ENCODE results near the gene BTG2.

GRCh38 chr1:203290261-203291089 lies 14.8 kb upstream of the BTG2 start:
- TF ChIP-seq, protein P1, sequence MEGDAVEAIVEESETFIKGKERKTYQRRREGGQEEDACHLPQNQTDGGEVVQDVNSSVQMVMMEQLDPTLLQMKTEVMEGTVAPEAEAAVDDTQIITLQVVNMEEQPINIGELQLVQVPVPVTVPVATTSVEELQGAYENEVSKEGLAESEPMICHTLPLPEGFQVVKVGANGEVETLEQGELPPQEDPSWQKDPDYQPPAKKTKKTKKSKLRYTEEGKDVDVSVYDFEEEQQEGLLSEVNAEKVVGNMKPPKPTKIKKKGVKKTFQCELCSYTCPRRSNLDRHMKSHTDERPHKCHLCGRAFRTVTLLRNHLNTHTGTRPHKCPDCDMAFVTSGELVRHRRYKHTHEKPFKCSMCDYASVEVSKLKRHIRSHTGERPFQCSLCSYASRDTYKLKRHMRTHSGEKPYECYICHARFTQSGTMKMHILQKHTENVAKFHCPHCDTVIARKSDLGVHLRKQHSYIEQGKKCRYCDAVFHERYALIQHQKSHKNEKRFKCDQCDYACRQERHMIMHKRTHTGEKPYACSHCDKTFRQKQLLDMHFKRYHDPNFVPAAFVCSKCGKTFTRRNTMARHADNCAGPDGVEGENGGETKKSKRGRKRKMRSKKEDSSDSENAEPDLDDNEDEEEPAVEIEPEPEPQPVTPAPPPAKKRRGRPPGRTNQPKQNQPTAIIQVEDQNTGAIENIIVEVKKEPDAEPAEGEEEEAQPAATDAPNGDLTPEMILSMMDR (IDR thresholded peaks at IDR 0.05) = no peak
- TF ChIP-seq POLR2A (IDR thresholded peaks at IDR 0.05) = peak; percentile 41 to 64

Measured in adrenal gland (tissue), 5 donors.